Vagina (tissue), 2 donors: ENCODE results near the gene COPS7B. TPM values are rescaled to one million over a fixed set of nuclear protein-coding genes. Genes with fewer than 3 reads are reported as not detected.

Source experiments
- DNase-seq, 2 donors: peaks; one replicate each; pipeline ENCODE4 v3.0.0-alpha.2; 2017; ENCODE audit errors: extremely low spot score in 2 of 2
- H3K27ac ChIP-seq: fragments of 200-600 bp; sonication (generic); one replicate; pipeline ENCODE4 v1.5.1; 2019
- H3K27me3 ChIP-seq: fragments of 200-600 bp; sonication (generic); one replicate; pipeline ENCODE4 v1.5.1; 2019
- H3K36me3 ChIP-seq, 2 donors: fragments of 200-600 bp; sonication (generic); one replicate each; pipeline ENCODE4 v1.5.1; 2017 to 2019
- H3K4me1 ChIP-seq: fragments of 200-600 bp; sonication (generic); one replicate; pipeline ENCODE4 v1.5.1; 2019
- H3K4me3 ChIP-seq, 2 donors: fragments of 200-600 bp; sonication (generic); 1 replicate in 1 of 2; 2 replicates in 1 of 2; pipeline ENCODE4 v1.5.1; 2016 to 2019
- H3K9me3 ChIP-seq: fragments of 200-600 bp; sonication (generic); one replicate; pipeline ENCODE4 v1.5.1; 2019
- POLR2A ChIP-seq, 2 donors: fragments of 450-650 bp; IDR thresholded peaks; one replicate each; pipeline ENCODE4 v1.6.1; 2017; ENCODE audit warnings: antibody characterized with exemption in 2 of 2, mild to moderate bottlenecking in 2 of 2, moderate library complexity in 2 of 2
- POLR2AphosphoS5 ChIP-seq, 2 donors: sonication (generic); formaldehyde crosslinking; IDR thresholded peaks; one replicate each; pipeline ENCODE4 v1.9.0; 2017; ENCODE audit warnings: antibody characterized with exemption in 2 of 2, mild to moderate bottlenecking in 2 of 2, low read depth in 1 of 2; ENCODE audit not compliant: insufficient read depth in 1 of 2
- intact Hi-C: fragments of 100-400 bp; cut with DNase I; formaldehyde crosslinking; loops from one replicate; pipeline ENCODE4 v1.15.1; 2023
- total RNA-seq: library from RNA; depleted of rRNA; stranded (reverse); fragments of >200 nt; gene quantifications from one replicate; pipeline ENCODE4 v1.2.3, GENCODE V29; 2016
- TF ChIP-seq, protein P1 (sequence below), 3 experiments: fragments of 450-650 bp in 2 of 3; fragments of 200-600 bp in 1 of 3; sonication (generic) in 1 of 3; IDR thresholded peaks; one replicate each; pipeline ENCODE4 v1.5.1; 2017 to 2019; ENCODE audit warnings: antibody characterized with exemption in 3 of 3, mild to moderate bottlenecking in 2 of 3, moderate library complexity in 2 of 3

The COPS7B gene
- total RNA-seq, 1 donor from 2014 or later = 21.1 TPM

DNA sequence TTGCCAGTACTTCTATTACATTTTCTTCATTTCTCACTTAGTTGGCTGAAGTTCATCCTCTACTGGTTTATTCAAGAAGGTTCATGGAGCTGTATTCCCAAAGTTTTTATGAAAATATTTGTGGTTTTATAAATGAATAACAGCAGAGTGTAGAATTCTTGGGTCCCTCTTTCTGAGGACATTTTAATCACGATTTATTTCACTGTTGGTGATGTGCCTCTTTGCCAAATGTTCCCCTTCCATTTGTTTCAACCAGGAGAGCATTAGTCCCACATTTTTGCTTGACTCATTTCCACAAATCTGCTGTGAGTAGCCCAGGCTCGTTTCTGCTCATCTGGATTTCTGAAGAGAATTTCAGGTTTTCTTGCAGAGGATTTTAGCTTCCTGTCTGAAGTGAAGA, 20.8 kb downstream of the COPS7B start:
- H3K36me3 ChIP-seq = peaks cover 0 to 33% of the 10 kb centered on the region in 2 donors
- no peak overlapping the region for H3K4me3 ChIP-seq
- no peak overlapping the region for H3K27ac ChIP-seq
- no peaks in the 10 kb centered on the region for H3K9me3 ChIP-seq
- H3K4me1 ChIP-seq = no peaks in the 10 kb centered on the region
- DNase-seq = no peak
- intact Hi-C loops = no loop called here
- no peaks in the 10 kb centered on the region for H3K27me3 ChIP-seq
- no peak for TF ChIP-seq POLR2AphosphoS5 (IDR thresholded peaks at IDR 0.05; ENCODE audit: insufficient read depth in 1 of 2, low read depth in 1 of 2)
- TF ChIP-seq, protein P1, sequence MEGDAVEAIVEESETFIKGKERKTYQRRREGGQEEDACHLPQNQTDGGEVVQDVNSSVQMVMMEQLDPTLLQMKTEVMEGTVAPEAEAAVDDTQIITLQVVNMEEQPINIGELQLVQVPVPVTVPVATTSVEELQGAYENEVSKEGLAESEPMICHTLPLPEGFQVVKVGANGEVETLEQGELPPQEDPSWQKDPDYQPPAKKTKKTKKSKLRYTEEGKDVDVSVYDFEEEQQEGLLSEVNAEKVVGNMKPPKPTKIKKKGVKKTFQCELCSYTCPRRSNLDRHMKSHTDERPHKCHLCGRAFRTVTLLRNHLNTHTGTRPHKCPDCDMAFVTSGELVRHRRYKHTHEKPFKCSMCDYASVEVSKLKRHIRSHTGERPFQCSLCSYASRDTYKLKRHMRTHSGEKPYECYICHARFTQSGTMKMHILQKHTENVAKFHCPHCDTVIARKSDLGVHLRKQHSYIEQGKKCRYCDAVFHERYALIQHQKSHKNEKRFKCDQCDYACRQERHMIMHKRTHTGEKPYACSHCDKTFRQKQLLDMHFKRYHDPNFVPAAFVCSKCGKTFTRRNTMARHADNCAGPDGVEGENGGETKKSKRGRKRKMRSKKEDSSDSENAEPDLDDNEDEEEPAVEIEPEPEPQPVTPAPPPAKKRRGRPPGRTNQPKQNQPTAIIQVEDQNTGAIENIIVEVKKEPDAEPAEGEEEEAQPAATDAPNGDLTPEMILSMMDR (IDR thresholded peaks at IDR 0.05) = no peak
- TF ChIP-seq POLR2A (IDR thresholded peaks at IDR 0.05) = no peak

DNA sequence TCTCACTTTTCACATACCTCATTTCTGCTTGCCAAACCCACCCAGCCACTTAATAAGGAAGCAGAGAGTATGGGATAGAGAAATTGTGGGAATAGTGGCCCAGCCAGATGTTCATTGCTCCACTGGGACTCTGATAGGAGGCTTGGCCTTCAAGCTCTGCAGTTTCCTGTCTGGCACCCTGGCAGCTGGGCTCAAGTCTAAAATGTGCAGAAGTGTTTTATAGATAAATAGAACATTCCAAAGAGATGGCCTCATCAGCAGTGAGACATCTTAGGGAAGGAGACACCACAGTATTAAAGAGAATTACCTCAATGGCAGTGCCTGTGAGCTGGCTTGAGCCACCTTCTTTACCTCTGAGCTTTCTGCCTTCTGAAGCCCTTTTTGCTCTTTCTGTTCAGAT, 24.7 kb downstream of the COPS7B start:
- no peak for DNase-seq
- H3K27me3 ChIP-seq = no peaks in the 10 kb centered on the region
- H3K36me3 ChIP-seq = peaks cover 0 to 31% of the 10 kb centered on the region in 2 donors
- no peaks in the 10 kb centered on the region for H3K9me3 ChIP-seq
- H3K4me3 ChIP-seq = no peak overlapping the region
- H3K27ac ChIP-seq = no peak overlapping the region
- TF ChIP-seq POLR2AphosphoS5 (IDR thresholded peaks at IDR 0.05; ENCODE audit: insufficient read depth in 1 of 2, low read depth in 1 of 2) = no peak
- TF ChIP-seq, protein P1 (IDR thresholded peaks at IDR 0.05) = no peak
- intact Hi-C loops = no loop called here
- no peaks in the 10 kb centered on the region for H3K4me1 ChIP-seq

- intact Hi-C loops = no loop called here
- Histone ChIP-seq H3K4me3 (no peak overlapping the region), H3K9me3 (no peaks in the 10 kb centered on the region), H3K36me3 (peaks cover 0 to 9% of the 10 kb centered on the region in 2 donors), H3K4me1 (no peaks in the 10 kb centered on the region), H3K27me3 (no peaks in the 10 kb centered on the region), H3K27ac (no peak overlapping the region)
- DNase-seq = no peak
- TF ChIP-seq POLR2AphosphoS5 (IDR thresholded peaks at IDR 0.05; ENCODE audit: insufficient read depth in 1 of 2, low read depth in 1 of 2) (no peak), POLR2A (IDR thresholded peaks at IDR 0.05) (no peak)
- TF ChIP-seq, protein P1 (IDR thresholded peaks at IDR 0.05) = no peak
These were observed 30.2 kb downstream of the COPS7B start for GRCh38 chr2:231816327-231817026.

DNA sequence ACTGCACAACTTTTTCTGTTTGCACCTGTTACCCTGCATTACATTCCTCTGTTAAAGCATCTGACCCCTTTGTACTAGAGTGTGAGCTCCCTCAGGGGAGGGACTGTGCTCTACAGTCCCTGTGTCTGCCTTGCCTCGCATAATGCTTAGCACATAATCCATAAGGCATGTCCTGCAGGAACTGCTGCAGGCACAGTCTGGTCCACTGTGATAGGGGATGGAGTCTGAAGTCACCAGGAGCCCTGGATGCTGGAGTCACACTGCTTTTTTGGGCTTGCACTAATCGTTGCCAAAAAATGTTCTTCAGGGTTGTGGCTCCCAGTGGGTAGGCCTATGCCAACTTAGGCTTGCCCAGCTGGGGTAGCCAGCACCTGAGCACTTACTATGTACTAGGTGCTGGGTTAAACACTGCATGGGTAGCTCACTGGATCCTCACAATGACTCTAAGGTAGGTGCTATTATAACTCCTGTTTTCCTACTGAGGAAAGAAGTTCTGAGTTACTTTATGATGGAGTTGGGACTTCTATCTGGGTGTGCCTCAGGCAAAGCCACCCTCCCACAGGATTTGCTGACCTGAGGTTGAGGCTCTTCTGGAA, 33.3 kb downstream of the COPS7B start:
- no peaks in the 10 kb centered on the region for H3K27me3 ChIP-seq
- intact Hi-C loops = no loop called here

More for the DNA sequence above, 33.3 kb downstream of the COPS7B start:
- H3K36me3 ChIP-seq = no peaks in the 10 kb centered on the region
- no peaks in the 10 kb centered on the region for H3K4me1 ChIP-seq
- TF ChIP-seq POLR2AphosphoS5 (IDR thresholded peaks at IDR 0.05; ENCODE audit: insufficient read depth in 1 of 2, low read depth in 1 of 2) = no peak
- no peak for TF ChIP-seq POLR2A (IDR thresholded peaks at IDR 0.05)
- TF ChIP-seq, protein P1 (IDR thresholded peaks at IDR 0.05) = no peak
- H3K9me3 ChIP-seq = no peaks in the 10 kb centered on the region
- no peak for DNase-seq
- no peak overlapping the region for H3K4me3 ChIP-seq
- H3K27ac ChIP-seq = no peak overlapping the region
